Esophagus muscularis mucosa (tissue), 4 donors: ENCODE results near the gene SNX1.

Source experiments
- EP300 ChIP-seq: sonication (generic); formaldehyde crosslinking; IDR thresholded peaks from one replicate; pipeline ENCODE4 v1.6.1; 2017; ENCODE audit warnings: antibody characterized with exemption
- POLR2AphosphoS5 ChIP-seq, 2 donors: sonication (generic); formaldehyde crosslinking; IDR thresholded peaks; one replicate each; pipeline ENCODE4 v1.6.1; 2017; ENCODE audit warnings: antibody characterized with exemption in 2 of 2
- TF ChIP-seq, protein P1 (sequence below), 3 experiments: fragments of 200-600 bp in 2 of 3; fragments of 450-650 bp in 1 of 3; sonication (generic) in 2 of 3; IDR thresholded peaks; one replicate each; pipeline ENCODE4 v1.5.1; 2017 to 2019; ENCODE audit warnings: antibody characterized with exemption in 3 of 3, mild to moderate bottlenecking in 2 of 3, moderate library complexity in 1 of 3

DNA sequence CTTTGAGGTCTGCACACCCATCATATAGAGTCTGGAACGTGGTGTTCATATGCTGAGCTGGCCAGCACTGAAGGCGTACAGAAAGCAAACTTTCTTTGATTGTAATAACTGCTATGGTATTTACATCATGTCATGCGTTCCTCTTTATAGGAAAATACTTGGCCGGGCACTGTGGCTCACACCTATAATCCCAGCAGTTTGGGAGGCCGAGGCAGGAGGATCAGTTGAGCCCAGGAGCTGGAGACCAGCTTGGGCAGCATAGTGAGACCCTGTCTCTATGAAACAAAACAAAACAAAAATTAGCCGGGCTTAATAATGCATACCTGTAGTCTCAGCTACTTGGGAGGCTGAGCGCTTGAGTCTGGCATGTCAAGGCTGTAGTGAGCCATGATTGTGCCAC lies 52.4 kb downstream of the SNX1 start:
- TF ChIP-seq POLR2AphosphoS5 (IDR thresholded peaks at IDR 0.05) (no peak), EP300 (no peak)
- TF ChIP-seq, protein P1, sequence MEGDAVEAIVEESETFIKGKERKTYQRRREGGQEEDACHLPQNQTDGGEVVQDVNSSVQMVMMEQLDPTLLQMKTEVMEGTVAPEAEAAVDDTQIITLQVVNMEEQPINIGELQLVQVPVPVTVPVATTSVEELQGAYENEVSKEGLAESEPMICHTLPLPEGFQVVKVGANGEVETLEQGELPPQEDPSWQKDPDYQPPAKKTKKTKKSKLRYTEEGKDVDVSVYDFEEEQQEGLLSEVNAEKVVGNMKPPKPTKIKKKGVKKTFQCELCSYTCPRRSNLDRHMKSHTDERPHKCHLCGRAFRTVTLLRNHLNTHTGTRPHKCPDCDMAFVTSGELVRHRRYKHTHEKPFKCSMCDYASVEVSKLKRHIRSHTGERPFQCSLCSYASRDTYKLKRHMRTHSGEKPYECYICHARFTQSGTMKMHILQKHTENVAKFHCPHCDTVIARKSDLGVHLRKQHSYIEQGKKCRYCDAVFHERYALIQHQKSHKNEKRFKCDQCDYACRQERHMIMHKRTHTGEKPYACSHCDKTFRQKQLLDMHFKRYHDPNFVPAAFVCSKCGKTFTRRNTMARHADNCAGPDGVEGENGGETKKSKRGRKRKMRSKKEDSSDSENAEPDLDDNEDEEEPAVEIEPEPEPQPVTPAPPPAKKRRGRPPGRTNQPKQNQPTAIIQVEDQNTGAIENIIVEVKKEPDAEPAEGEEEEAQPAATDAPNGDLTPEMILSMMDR (IDR thresholded peaks at IDR 0.05), result no peak
